H1 (cell line): ENCODE data around the gene ZC3H12C. TPM values are rescaled to one million over a fixed set of nuclear protein-coding genes. Genes with fewer than 3 reads are reported as not detected.

Experiments
- CTCF ChIA-PET: fragments of 300-600 bp; sonication (Branson Sonifier 250); formaldehyde crosslinking; loops from one replicate; lab custom pipeline; 2021; ENCODE audit not compliant: partially characterized antibody; lab: Charles Lee
- POLR2A ChIA-PET: fragments of 300-600 bp; sonication (Branson Sonifier 250); formaldehyde crosslinking; loops from one replicate; lab custom pipeline; 2021; ENCODE audit warnings: inconsistent platforms; ENCODE audit not compliant: partially characterized antibody; lab: Charles Lee
- DNase-seq, 2 experiments: peaks; one replicate each; pipeline versions ENCODE4 v3.0.0 to v3.0.0-alpha.2; 2010 to 2022; ENCODE audit warnings: low spot score in 2 of 2, low read depth in 1 of 2, mixed read lengths in 1 of 2
- FAIRE-seq: peaks from 2 replicates; lab custom pipeline; 2011; peaks lifted over from hg19 to GRCh38; lab: Jason Lieb, UNC
- H2AFZ ChIP-seq: 2 replicates; pipeline ENCODE4 v1.8.1; 2012; ENCODE audit warnings: low read length, inconsistent platforms
- H2AK5ac ChIP-seq: 2 replicates; pipeline ENCODE4 v1.6.1; 2013; ENCODE audit warnings: low read depth, low read length
- H2BK120ac ChIP-seq: replicated peaks from 2 replicates; pipeline ENCODE3; 2013; ENCODE audit warnings: low read depth, low read length, inconsistent platforms
- H2BK12ac ChIP-seq: 2 replicates; pipeline ENCODE4 v1.6.1; 2013; ENCODE audit warnings: low read depth, low read length
- H2BK15ac ChIP-seq: 2 replicates; pipeline ENCODE4 v1.6.1; 2013; ENCODE audit warnings: low read length
- H2BK20ac ChIP-seq: 2 replicates; pipeline ENCODE4 v1.6.1; 2013; ENCODE audit warnings: low read length
- H2BK5ac ChIP-seq: 2 replicates; pipeline ENCODE4 v1.6.1; 2013; ENCODE audit warnings: low read depth, low read length
- H3K14ac ChIP-seq: 2 replicates; pipeline ENCODE4 v1.6.1; 2013; ENCODE audit warnings: inconsistent platforms; ENCODE audit not compliant: insufficient read length
- H3K18ac ChIP-seq: 2 replicates; pipeline ENCODE4 v1.6.1; 2013; ENCODE audit warnings: low read length; ENCODE audit errors: extremely low read depth
- H3K23ac ChIP-seq: 2 replicates; pipeline ENCODE4 v1.6.1; 2013; ENCODE audit warnings: inconsistent platforms; ENCODE audit not compliant: insufficient read length
- H3K23me2 ChIP-seq: 2 replicates; pipeline ENCODE4 v1.6.1; 2013; ENCODE audit warnings: low read depth, low read length
- H3K27ac ChIP-seq: 2 replicates; pipeline ENCODE4 v1.6.1; 2011; ENCODE audit warnings: low read depth, low read length, inconsistent platforms
- H3K27me3 ChIP-seq, 4 experiments: replicated peaks in 1 of 4; 1 replicate in 1 of 4; 2 replicates in 3 of 4; pipeline versions ENCODE4 v1.6.1 to v1.8.1; 2011 to 2013; ENCODE audit warnings: low read length in 3 of 4, mild to moderate bottlenecking in 3 of 4, inconsistent platforms in 2 of 4, mixed read lengths in 2 of 4, moderate library complexity in 1 of 4; ENCODE audit not compliant: control insufficient read depth in 3 of 4, insufficient read depth in 3 of 4; ENCODE audit errors: extremely low read depth in 1 of 4
- H3K36me3 ChIP-seq, 4 experiments: 2 replicates each; pipeline versions ENCODE4 v1.6.1 to v1.8.1; 2011 to 2013; ENCODE audit warnings: mild to moderate bottlenecking in 4 of 4, low read length in 3 of 4, moderate library complexity in 2 of 4, control low read depth in 1 of 4, inconsistent platforms in 1 of 4; ENCODE audit not compliant: insufficient read depth in 4 of 4, control insufficient read depth in 2 of 4
- H3K4ac ChIP-seq: replicated peaks from 2 replicates; pipeline ENCODE3; 2013; ENCODE audit warnings: low read length, low read depth, mixed read lengths, inconsistent platforms; ENCODE audit not compliant: insufficient read length
- H3K4me1 ChIP-seq, 4 experiments: replicated peaks in 1 of 4; 1 replicate in 1 of 4; 2 replicates in 3 of 4; pipeline versions ENCODE4 v1.6.1 to v1.8.1; 2011 to 2013; ENCODE audit warnings: low read length in 3 of 4, inconsistent platforms in 2 of 4, mixed read lengths in 1 of 4; ENCODE audit not compliant: insufficient read depth in 4 of 4, control insufficient read depth in 3 of 4
- H3K4me2 ChIP-seq, 2 experiments: 2 replicates each; pipeline versions ENCODE4 v1.6.1 to v1.8.1; 2011 to 2013; ENCODE audit warnings: low read depth in 2 of 2, low read length in 2 of 2, control low read depth in 1 of 2, inconsistent platforms in 1 of 2, mild to moderate bottlenecking in 1 of 2; ENCODE audit not compliant: insufficient read depth in 1 of 2
- H3K4me3 ChIP-seq, 4 experiments: fragments of 200-600, 300-600 bp in 1 of 4; sonication (generic), shearing (Covaris generic), sonication (Bioruptor Twin) in 1 of 4; 2 replicates each; pipeline versions ENCODE4 v1.5.1 to v1.8.1; 2011 to 2016; ENCODE audit warnings: low read length in 4 of 4, low read depth in 3 of 4, control low read depth in 2 of 4, inconsistent platforms in 2 of 4, mild to moderate bottlenecking in 2 of 4, mixed read lengths in 1 of 4, moderate library complexity in 1 of 4; ENCODE audit not compliant: insufficient read depth in 2 of 4; ENCODE audit errors: extremely low read depth in 1 of 4
- H3K56ac ChIP-seq: replicated peaks from 2 replicates; pipeline ENCODE3; 2013; ENCODE audit warnings: low read depth, mild to moderate bottlenecking, mixed read lengths, low read length, inconsistent platforms; ENCODE audit not compliant: insufficient read length
- H3K79me1 ChIP-seq: 2 replicates; pipeline ENCODE4 v1.6.1; 2013; ENCODE audit warnings: low read depth, low read length, control low read depth
- H3K79me2 ChIP-seq, 2 experiments: 2 replicates each; pipeline versions ENCODE4 v1.6.1 to v1.8.1; 2012 to 2013; ENCODE audit warnings: low read length in 2 of 2, mild to moderate bottlenecking in 2 of 2, inconsistent platforms in 1 of 2; ENCODE audit not compliant: insufficient read depth in 2 of 2, control insufficient read depth in 1 of 2
- H3K9ac ChIP-seq, 4 experiments: replicated peaks in 1 of 4; 1 replicate in 1 of 4; 2 replicates in 3 of 4; pipeline versions ENCODE4 v1.6.1 to v1.8.1; 2011 to 2013; ENCODE audit warnings: low read depth in 3 of 4, low read length in 3 of 4, control low read depth in 2 of 4, mild to moderate bottlenecking in 2 of 4, moderate library complexity in 2 of 4, inconsistent platforms in 1 of 4; ENCODE audit errors: extremely low read depth in 1 of 4
- H3K9me3 ChIP-seq, 2 experiments: 2 replicates each; pipeline versions ENCODE4 v1.6.1 to v1.8.1; 2012 to 2013; ENCODE audit warnings: mild to moderate bottlenecking in 2 of 2, moderate library complexity in 2 of 2, control low read depth in 1 of 2, inconsistent platforms in 1 of 2, low read depth in 1 of 2, low read length in 1 of 2, mixed read lengths in 1 of 2; ENCODE audit not compliant: insufficient read depth in 2 of 2
- H4K20me1 ChIP-seq, 2 experiments: replicated peaks in 1 of 2; 2 replicates each; pipeline versions ENCODE3 to v1.8.1; 2011 to 2013; ENCODE audit warnings: inconsistent platforms in 2 of 2, low read length in 2 of 2, mild to moderate bottlenecking in 1 of 2; ENCODE audit not compliant: insufficient read depth in 2 of 2, control insufficient read depth in 1 of 2
- H4K5ac ChIP-seq: 2 replicates; pipeline ENCODE4 v1.6.1; 2013; ENCODE audit warnings: low read length, low read depth, mixed read lengths, inconsistent platforms; ENCODE audit not compliant: insufficient read length
- H4K8ac ChIP-seq: 2 replicates; pipeline ENCODE4 v1.8.0; 2013; ENCODE audit warnings: mild to moderate bottlenecking, moderate library complexity, low read length, inconsistent platforms; ENCODE audit not compliant: insufficient read depth; ENCODE audit errors: extremely low read depth
- H4K91ac ChIP-seq: replicated peaks from 2 replicates; pipeline ENCODE3; 2013; ENCODE audit warnings: low read length, mixed read lengths, inconsistent platforms; ENCODE audit not compliant: insufficient read length
- SP2 ChIP-seq: IDR thresholded peaks from 2 replicates; pipeline ENCODE4 v1.6.1; 2012; ENCODE audit warnings: mild to moderate bottlenecking, low read length, inconsistent platforms
- TAF1 ChIP-seq: IDR thresholded peaks from 2 replicates; pipeline ENCODE4 v1.6.1; 2011; ENCODE audit warnings: mild to moderate bottlenecking, low read depth, low read length
- WGBS, 2 experiments: shearing (Covaris generic) in 1 of 2; methylation state at CpG; one replicate each; pipeline versions ENCODE4 v1.1.6 to v1.1.7; 2013 to 2015; ENCODE audit warnings: low lambda C conversion rate in 2 of 2, mixed read lengths in 2 of 2, inconsistent platforms in 1 of 2, low coverage in 1 of 2, missing lambda C conversion rate in 1 of 2; ENCODE audit not compliant: insufficient replicate concordance in 2 of 2, insufficient coverage in 1 of 2, insufficient read length in 1 of 2; ENCODE audit errors: extremely low coverage in 1 of 2, missing lambda C conversion rate in 1 of 2; 5-methylcytosine and 5-hydroxymethylcytosine counted together
- polyA plus RNA-seq, 7 experiments: library from polyadenylated mRNA; depleted of rRNA in 3 of 7; stranded (reverse) in 5 of 7; unstranded in 2 of 7; fragments of >200 nt in 5 of 7; fragments of 200-250 nt in 2 of 7; gene quantifications; 1 replicate in 5 of 7; 2 replicates in 1 of 7; 4 replicates in 1 of 7; pipeline versions ENCODE4 v1.2.1 to v1.2.3, GENCODE V29; 2011 to 2013; ENCODE audit warnings: missing spikeins in 2 of 7, mixed read lengths in 2 of 7
- total RNA-seq: library from RNA; stranded (reverse); fragmentation: NEBNext Ultra II Directional; extraction: Animal tissue kit (Norgen Biotek cat#: 25700); gene quantifications from 2 replicates; pipeline ENCODE4 v1.2.1, GENCODE V29; 2021
- TF ChIP-seq, protein P1 (sequence below): IDR thresholded peaks from 2 replicates; pipeline ENCODE4 v1.6.1; 2012; ENCODE audit warnings: inconsistent platforms

Gene ZC3H12C
- total and polyA plus RNA-seq, 2 of the 8 experiments (the other 6 are each of a cell fraction or from before 2014, with no cell fraction given): 2.0 to 2.7 TPM

DNA sequence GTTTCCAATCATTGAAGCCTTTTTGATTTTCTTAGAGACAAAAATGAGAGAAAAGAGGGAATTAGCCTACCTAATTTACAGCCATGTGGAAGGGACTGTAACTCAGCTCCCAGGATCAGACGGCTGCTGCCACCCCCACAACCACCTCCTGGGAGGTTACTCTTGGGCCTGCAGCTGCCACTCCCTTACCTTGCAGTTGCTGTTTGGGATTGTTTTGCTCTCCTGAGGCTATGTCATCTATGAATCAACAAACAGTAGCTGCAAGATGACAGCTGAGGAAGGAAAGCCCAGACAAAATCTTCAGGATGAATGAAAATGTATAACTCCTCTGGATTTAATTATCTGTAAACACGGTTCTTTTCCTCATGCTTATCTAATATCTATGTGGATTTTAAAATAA, 28.0 kb upstream of the ZC3H12C start:
- Histone ChIP-seq H3K9me3 (no peaks in the 10 kb centered on the region), H2BK20ac (no peak overlapping the region), H3K9ac (no peak overlapping the region), H4K91ac (no peak overlapping the region), H3K36me3 (no peaks in the 10 kb centered on the region), H3K23ac (no peak overlapping the region), H2BK5ac (no peak overlapping the region), H3K79me1 (no peaks in the 10 kb centered on the region), H4K5ac (no peak overlapping the region), H3K4me2 (no peak overlapping the region), H4K8ac (no peak overlapping the region), H3K4me3 (no peak overlapping the region), H3K14ac (no peak overlapping the region), H3K56ac (no peak overlapping the region), H2AFZ (no peak overlapping the region), H3K18ac (no peak overlapping the region), H2AK5ac (no peak overlapping the region), H4K20me1 (no peaks in the 10 kb centered on the region), H3K27me3 (no peaks in the 10 kb centered on the region), H3K4me1 (no peaks in the 10 kb centered on the region), H2BK12ac (no peak overlapping the region), H2BK120ac (no peak overlapping the region), H3K23me2 (no peaks in the 10 kb centered on the region), H2BK15ac (no peak overlapping the region), H3K27ac (no peak overlapping the region), H3K4ac (no peak overlapping the region), H3K79me2 (no peaks in the 10 kb centered on the region)
- CTCF ChIA-PET: interaction anchor here (1.1 kb wide), 1 partner anchor 23 kb away, joined by 3 read pairs; no protein-coding TSS in a partner anchor
- POLR2A ChIA-PET: no interaction called here
- TF ChIP-seq, protein P1, sequence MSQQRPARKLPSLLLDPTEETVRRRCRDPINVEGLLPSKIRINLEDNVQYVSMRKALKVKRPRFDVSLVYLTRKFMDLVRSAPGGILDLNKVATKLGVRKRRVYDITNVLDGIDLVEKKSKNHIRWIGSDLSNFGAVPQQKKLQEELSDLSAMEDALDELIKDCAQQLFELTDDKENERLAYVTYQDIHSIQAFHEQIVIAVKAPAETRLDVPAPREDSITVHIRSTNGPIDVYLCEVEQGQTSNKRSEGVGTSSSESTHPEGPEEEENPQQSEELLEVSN: no peak
- TF ChIP-seq TAF1 (no peak), SP2 (no peak)
- no peak for DNase-seq
- FAIRE-seq: no peak
- WGBS, 2 experiments: 77% methylated on average over 2 of the region's 2 CpGs; no CpG with 5 or more reads in 1 of the 2 experiments
